ELR (cell line): Measurements from ENCODE around the gene CEND1.
A peak's percentile ranks its signal among the peaks of the same experiment; 100 is the strongest.

Experiments used
- DNase-seq: peaks from one replicate; pipeline ENCODE4 v3.0.0-alpha.2; 2015; ENCODE audit warnings: low read depth

Gene CEND1

GRCh38 chr11:789943-790342 is at the start of gene CEND1:
CEND1 (minus strand) TSS chr11:790090; CDS start chr11:788576, 1,514 bp downstream.
- DNase-seq = peak; percentile 62

- DNase-seq = no peak
Observed at GRCh38 chr11:839280-839623, 49.4 kb upstream of the CEND1 start.

GRCh38 chr11:838441-839279 is 48.8 kb upstream of the CEND1 start:
- peak; percentile 57 for DNase-seq

- DNase-seq = no peak
Observed at GRCh38 chr11:837990-838307, 48.1 kb upstream of the CEND1 start.

- DNase-seq = no peak
Observed at GRCh38 chr11:837189-837989, 47.5 kb upstream of the CEND1 start.

- DNase-seq = no peak
Observed at GRCh38 chr11:836700-837099, 46.8 kb upstream of the CEND1 start.

GRCh38 chr11:836274-836673 is 46.4 kb upstream of the CEND1 start:
- no peak for DNase-seq

- DNase-seq = peak; percentile 88
Observed at GRCh38 chr11:834371-835316, 44.8 kb upstream of the CEND1 start.

GRCh38 chr11:833849-834311 is 44.0 kb upstream of the CEND1 start:
- no peak for DNase-seq

GRCh38 chr11:833114-833791 is 43.4 kb upstream of the CEND1 start:
- peak; percentile 69 for DNase-seq

GRCh38 chr11:832529-833113 is 42.7 kb upstream of the CEND1 start, which contains the start of gene CD151:
CD151 (plus strand) TSS chr11:832952; CDS start chr11:836070, 3,118 bp downstream.
- peak; percentile 75 for DNase-seq

- DNase-seq = no peak
Observed at GRCh38 chr11:831961-832528, 42.2 kb upstream of the CEND1 start.

GRCh38 chr11:831118-831864 is 41.4 kb upstream of the CEND1 start:
- peak; percentile 73 for DNase-seq

- peak; percentile 83 for DNase-seq
Observed at GRCh38 chr11:830295-831117, 40.6 kb upstream of the CEND1 start.

- no peak for DNase-seq
Observed at GRCh38 chr11:829847-830294, 40.0 kb upstream of the CEND1 start.

- DNase-seq = no peak
Observed at GRCh38 chr11:829176-829846, 39.4 kb upstream of the CEND1 start.

- no peak for DNase-seq
Observed at GRCh38 chr11:828506-829175, 38.8 kb upstream of the CEND1 start.

- no peak for DNase-seq
Observed at GRCh38 chr11:827897-828192, 38.0 kb upstream of the CEND1 start, which contains the start of gene CRACR2B. CRACR2B (plus strand) TSS chr11:827919; CDS start chr11:828608, 689 bp downstream.
